NT2/D1 (cell line): ENCODE results near the gene SUB1.
"Not testable (repeated sequence)": the region's sequence is repeated elsewhere in the genome, so short reads cannot be mapped to it uniquely, and the experiment has no call there.

Experiments
- DNase-seq: peaks from one replicate; pipeline ENCODE4 v3.0.0-alpha.2; 2011; ENCODE audit warnings: low read depth, low spot score
- H3K27me3 ChIP-seq: 2 replicates; pipeline ENCODE4 v1.6.0; 2011; ENCODE audit warnings: mild to moderate bottlenecking; ENCODE audit not compliant: insufficient read length, insufficient read depth
- H3K36me3 ChIP-seq: 2 replicates; pipeline ENCODE4 v1.6.1; 2011; ENCODE audit warnings: mild to moderate bottlenecking, low read length, mixed read lengths; ENCODE audit not compliant: insufficient read depth, insufficient read length
- H3K4me1 ChIP-seq: 2 replicates; pipeline ENCODE4 v1.5.1; 2011; ENCODE audit not compliant: insufficient read depth, insufficient read length
- H3K4me3 ChIP-seq: 2 replicates; pipeline ENCODE4 v1.5.1; 2011; ENCODE audit warnings: low read depth; ENCODE audit not compliant: insufficient read length
- H3K9ac ChIP-seq: 2 replicates; pipeline ENCODE4 v1.6.0; 2011; ENCODE audit warnings: low read depth; ENCODE audit not compliant: insufficient read length
- H3K9me3 ChIP-seq: 2 replicates; pipeline ENCODE4 v1.5.1; 2011; ENCODE audit warnings: mild to moderate bottlenecking, low read length; ENCODE audit not compliant: insufficient read depth
- SUZ12 ChIP-seq: IDR thresholded peaks from 2 replicates; pipeline ENCODE4 v1.6.1; 2011; ENCODE audit not compliant: insufficient read length, insufficient read depth; ENCODE audit errors: extremely low read depth
- YY1 ChIP-seq: IDR thresholded peaks from 2 replicates; pipeline ENCODE4 v1.6.1; 2011; ENCODE audit not compliant: insufficient read length, insufficient read depth
- ZNF274 ChIP-seq: IDR thresholded peaks from 2 replicates; pipeline ENCODE4 v1.6.1; 2011; ENCODE audit warnings: mild to moderate bottlenecking, low read depth, low read length

Gene SUB1

DNA sequence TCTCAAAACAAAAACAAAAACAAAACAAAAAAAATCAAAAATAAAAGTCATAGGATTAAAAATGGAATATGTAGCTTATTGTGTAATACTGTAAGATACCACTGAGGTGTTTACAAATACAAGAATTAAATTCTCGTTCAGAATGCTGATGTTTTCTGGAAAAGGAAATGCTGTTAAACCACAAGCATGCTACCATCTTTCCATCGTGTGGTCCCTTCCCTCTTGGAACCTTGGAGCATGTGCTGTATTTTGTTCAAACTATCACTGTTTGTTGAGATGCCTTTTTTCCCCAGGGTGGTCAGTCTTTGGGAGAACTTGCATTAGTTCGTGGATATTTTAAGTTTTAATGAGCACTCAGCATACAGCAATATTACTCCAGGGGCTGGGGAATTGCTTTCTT, 39.7 kb downstream of the SUB1 start:
- Histone ChIP-seq H3K9me3 (no peaks in the 10 kb centered on the region), H3K4me3 (no peak overlapping the region), H3K36me3 (no peaks in the 10 kb centered on the region), H3K27me3 (no peaks in the 10 kb centered on the region), H3K9ac (no peak overlapping the region), H3K4me1 (no peaks in the 10 kb centered on the region)
- TF ChIP-seq YY1 (no peak), SUZ12 (no peak), ZNF274 (no peak)
- DNase-seq = no peak

GRCh38 chr5:32625547-32625946, 40.2 kb downstream of the SUB1 start:
- Histone ChIP-seq H3K27me3 (no peaks in the 10 kb centered on the region), H3K36me3 (no peaks in the 10 kb centered on the region), H3K4me1 (no peaks in the 10 kb centered on the region), H3K9me3 (no peaks in the 10 kb centered on the region), H3K9ac (no peak overlapping the region), H3K4me3 (no peak overlapping the region)
- TF ChIP-seq YY1 = no peak
- no peak for TF ChIP-seq ZNF274
- TF ChIP-seq SUZ12 = no peak
- DNase-seq = no peak

- Histone ChIP-seq H3K9me3 (no peaks in the 10 kb centered on the region), H3K4me3 (no peak overlapping the region), H3K4me1 (no peaks in the 10 kb centered on the region), H3K27me3 (no peaks in the 10 kb centered on the region), H3K36me3 (no peaks in the 10 kb centered on the region), H3K9ac (no peak overlapping the region)
- no peak for DNase-seq
- TF ChIP-seq ZNF274 (no peak), YY1 (no peak), SUZ12 (no peak)
These were observed 42.0 kb downstream of the SUB1 start for GRCh38 chr5:32627219-32627870.

- H3K4me1 ChIP-seq = no peaks in the 10 kb centered on the region
- TF ChIP-seq YY1 (no peak), ZNF274 (no peak), SUZ12 (no peak)
- H3K9ac ChIP-seq = no peak overlapping the region
- H3K36me3 ChIP-seq = no peaks in the 10 kb centered on the region
- H3K4me3 ChIP-seq = no peak overlapping the region
- no peaks in the 10 kb centered on the region for H3K27me3 ChIP-seq
- no peaks in the 10 kb centered on the region for H3K9me3 ChIP-seq
- no peak for DNase-seq
These were observed 42.9 kb downstream of the SUB1 start for GRCh38 chr5:32628049-32628844.

- Histone ChIP-seq H3K4me3 (no peak overlapping the region), H3K36me3 (no peaks in the 10 kb centered on the region), H3K9me3 (no peaks in the 10 kb centered on the region), H3K27me3 (no peaks in the 10 kb centered on the region), H3K4me1 (no peaks in the 10 kb centered on the region), H3K9ac (no peak overlapping the region)
- TF ChIP-seq ZNF274 = no peak
- DNase-seq = no peak
These were observed 45.6 kb downstream of the SUB1 start for GRCh38 chr5:32630867-32631491.

- not testable (repeated sequence) for H3K9me3 ChIP-seq, H3K9ac ChIP-seq, DNase-seq, H3K27me3 ChIP-seq, H3K4me3 ChIP-seq, H3K4me1 ChIP-seq, H3K36me3 ChIP-seq
These were observed 47.7 kb downstream of the SUB1 start for GRCh38 chr5:32633017-32633416.

- H3K4me1 ChIP-seq = no peaks in the 10 kb centered on the region
- H3K36me3 ChIP-seq = no peaks in the 10 kb centered on the region
- no peak overlapping the region for H3K9ac ChIP-seq
- H3K4me3 ChIP-seq = no peak overlapping the region
- no peak for DNase-seq
- no peaks in the 10 kb centered on the region for H3K9me3 ChIP-seq
- H3K27me3 ChIP-seq = no peaks in the 10 kb centered on the region
- TF ChIP-seq YY1 (no peak), ZNF274 (no peak), SUZ12 (no peak)
These were observed 53.0 kb downstream of the SUB1 start for GRCh38 chr5:32638309-32638708.
